Motor neuron (in vitro differentiated cells): Measurements from ENCODE around the gene FCN2. TPM values are rescaled to one million over a fixed set of nuclear protein-coding genes. Genes with fewer than 3 reads are reported as not detected.

Source experiments
- ATAC-seq, 8 experiments: fragments of 200-7000 bp; cut with Tn5 transposase; replicated peaks in 6 of 8; 2 replicates each; pipeline ENCODE4 v1.8.0; 2021; ENCODE audit warnings: mild to moderate bottlenecking in 8 of 8, moderate library complexity in 8 of 8
- H3K27ac ChIP-seq, 2 donors: fragments of 250-450 bp; sonication (Bioruptor Pico); 2 replicates each; pipeline ENCODE4 v1.9.0; 2021; ENCODE audit warnings: antibody characterized with exemption in 2 of 2, mild to moderate bottlenecking in 2 of 2, moderate library complexity in 1 of 2
- H3K4me1 ChIP-seq, 2 donors: fragments of 250-450 bp; sonication (Bioruptor Pico); replicated peaks in 1 of 2; 2 replicates each; pipeline ENCODE4 v1.6.1; 2021; ENCODE audit warnings: antibody characterized with exemption in 2 of 2, mild to moderate bottlenecking in 2 of 2, moderate library complexity in 1 of 2
- H3K4me3 ChIP-seq, 5 donors: fragments of 250-450 bp; sonication (Bioruptor Pico); 2 replicates each; pipeline ENCODE4 v1.9.0; 2021; ENCODE audit warnings: antibody characterized with exemption in 5 of 5, mild to moderate bottlenecking in 5 of 5, moderate library complexity in 4 of 5
- WGBS, 10 experiments: fragments of 450-650 bp; shearing (Covaris generic); methylation state at CpG; one replicate each; pipeline ENCODE4 v1.0.0; 2022; 5-methylcytosine and 5-hydroxymethylcytosine counted together
- in situ Hi-C, 9 experiments: fragments of 400-800 bp; cut with MboI; loops; one replicate each; pipeline ENCODE4 v1.15.0; 2021; ENCODE audit warnings: low sequenced_read_pairs in 9 of 9, low pct_unique_long_range_greater_than_20kb in 2 of 9; ENCODE audit not compliant: unreplicated experiment in 9 of 9
- total RNA-seq, 8 experiments: library from RNA; unstranded; fragments of 300-600 nt; gene quantifications; 2 replicates each; pipeline versions ENCODE4 v1.2.3 to v1.2.4, GENCODE V29; 2022

Gene FCN2
- total RNA-seq, 8 experiments from 2014 or later = 0.21 TPM; not detected in 7

GRCh38 chr9:134839455-134840125 is 41.0 kb upstream of the FCN2 start:
- peak overlapping the region in 1 of 2 donors; percentile 55 for H3K27ac ChIP-seq
- peaks cover 0 to 17% of the 10 kb centered on the region in 2 donors for H3K4me1 ChIP-seq
- no peak overlapping the region for H3K4me3 ChIP-seq
- peak in 5 of 8 experiments; percentile 17 to 65 (median 48) for ATAC-seq
- in situ Hi-C loops = no loop called here
- 60 to 80% (median 75%) methylated on average over 1 to 4 of the region's 21 CpGs; no CpG with 5 or more reads in 7 of the 10 experiments for WGBS, 10 experiments

- WGBS, 10 experiments = 65 to 100% (median 87%) methylated on average over 2 to 4 of the region's 12 CpGs; no CpG with 5 or more reads in 4 of the 10 experiments
- no peak for ATAC-seq
- Histone ChIP-seq H3K27ac (no peak overlapping the region), H3K4me3 (no peak overlapping the region), H3K4me1 (peaks cover 0 to 17% of the 10 kb centered on the region in 2 donors)
- in situ Hi-C loops = no loop called here
Measured at GRCh38 chr9:134840511-134840910, 40.1 kb upstream of the FCN2 start.

- in situ Hi-C loops = no loop called here
- H3K4me3 ChIP-seq = no peak overlapping the region
- no peak for ATAC-seq
- no peak overlapping the region for H3K27ac ChIP-seq
- WGBS, 10 experiments = 90 to 100% (median 100%) methylated on average over 2 to 5 of the region's 15 CpGs; no CpG with 5 or more reads in 4 of the 10 experiments
- H3K4me1 ChIP-seq = peaks cover 0 to 17% of the 10 kb centered on the region in 2 donors
Measured at GRCh38 chr9:134841180-134841904, 39.3 kb upstream of the FCN2 start.

GRCh38 chr9:134842321-134842720 is 38.3 kb upstream of the FCN2 start:
- 93 to 100% (median 96%) methylated on average over 1 to 4 of the region's 22 CpGs; no CpG with 5 or more reads in 6 of the 10 experiments for WGBS, 10 experiments
- in situ Hi-C loops = no loop called here
- H3K4me3 ChIP-seq = no peak overlapping the region
- no peak for ATAC-seq
- no peak overlapping the region for H3K27ac ChIP-seq
- peaks cover 0 to 17% of the 10 kb centered on the region in 2 donors for H3K4me1 ChIP-seq

- Histone ChIP-seq H3K4me1 (peaks cover 0 to 12% of the 10 kb centered on the region in 2 donors), H3K4me3 (no peak overlapping the region), H3K27ac (no peak overlapping the region)
- 75 to 100% (median 92%) methylated on average over 1 to 6 of the region's 18 CpGs; no CpG with 5 or more reads in 5 of the 10 experiments for WGBS, 10 experiments
- in situ Hi-C loops = no loop called here
- ATAC-seq = no peak
Measured at GRCh38 chr9:134843740-134844139, 36.9 kb upstream of the FCN2 start.

GRCh38 chr9:134844821-134845220 is 35.8 kb upstream of the FCN2 start:
- peak in 2 of 8 experiments; percentile 27 to 59 for ATAC-seq
- peaks cover 0 to 3% of the 10 kb centered on the region in 2 donors for H3K4me1 ChIP-seq
- in situ Hi-C loops = no loop called here
- no peak overlapping the region for H3K4me3 ChIP-seq
- WGBS, 10 experiments = 17 to 100% (median 81%) methylated on average over 1 to 8 of the region's 8 CpGs; no CpG with 5 or more reads in 2 of the 10 experiments
- no peak overlapping the region for H3K27ac ChIP-seq

- in situ Hi-C loops = no loop called here
- Histone ChIP-seq H3K27ac (no peak overlapping the region), H3K4me1 (no peaks in the 10 kb centered on the region), H3K4me3 (no peak overlapping the region)
- 74 to 96% (median 91%) methylated on average over 2 to 5 of the region's 16 CpGs; no CpG with 5 or more reads in 5 of the 10 experiments for WGBS, 10 experiments
- ATAC-seq = no peak
Measured at GRCh38 chr9:134846187-134846586, 34.4 kb upstream of the FCN2 start.

- H3K4me3 ChIP-seq = no peak overlapping the region
- H3K27ac ChIP-seq = no peak overlapping the region
- in situ Hi-C loops = no loop called here
- no peaks in the 10 kb centered on the region for H3K4me1 ChIP-seq
- 25 to 83% (median 72%) methylated on average over 1 of the region's 1 CpG for WGBS, 10 experiments
- no peak for ATAC-seq
Measured at GRCh38 chr9:134846699-134847098, 33.9 kb upstream of the FCN2 start.

- in situ Hi-C loops = no loop called here
- Histone ChIP-seq H3K4me3 (no peak overlapping the region), H3K4me1 (no peaks in the 10 kb centered on the region), H3K27ac (no peak overlapping the region)
- 14 to 100% (median 77%) methylated on average over 1 to 3 of the region's 3 CpGs; no CpG with 5 or more reads in 3 of the 10 experiments for WGBS, 10 experiments
- no peak for ATAC-seq
Measured at GRCh38 chr9:134847138-134847537, 33.5 kb upstream of the FCN2 start.

GRCh38 chr9:134847752-134848432 is 32.7 kb upstream of the FCN2 start:
- ATAC-seq = peak in 1 of 8 experiments; percentile 13

GRCh38 chr9:134848504-134848903 is 32.1 kb upstream of the FCN2 start:
- Histone ChIP-seq H3K27ac (no peak overlapping the region), H3K4me3 (no peak overlapping the region), H3K4me1 (no peaks in the 10 kb centered on the region)
- 40 to 100% (median 73%) methylated on average over 1 to 6 of the region's 10 CpGs; no CpG with 5 or more reads in 6 of the 10 experiments for WGBS, 10 experiments
- in situ Hi-C loops = no loop called here
- no peak for ATAC-seq

More at GRCh38 chr9:134847752-134848432, 32.7 kb upstream of the FCN2 start:
- in situ Hi-C loops = no loop called here
- H3K4me1 ChIP-seq = no peaks in the 10 kb centered on the region
- WGBS, 10 experiments = 40 to 100% (median 80%) methylated on average over 1 to 6 of the region's 16 CpGs; no CpG with 5 or more reads in 5 of the 10 experiments
- no peak overlapping the region for H3K4me3 ChIP-seq
- H3K27ac ChIP-seq = no peak overlapping the region

- 60 to 100% methylated on average over 1 to 3 of the region's 9 CpGs; no CpG with 5 or more reads in 8 of the 10 experiments for WGBS, 10 experiments
- no peak overlapping the region for H3K27ac ChIP-seq
- no peak for ATAC-seq
- no peak overlapping the region for H3K4me3 ChIP-seq
- no peaks in the 10 kb centered on the region for H3K4me1 ChIP-seq
- in situ Hi-C loops = no loop called here
Measured at GRCh38 chr9:134850611-134851010, 30.0 kb upstream of the FCN2 start.

- in situ Hi-C loops = no loop called here
- 80 to 89% (median 80%) methylated on average over 1 to 7 of the region's 12 CpGs; no CpG with 5 or more reads in 7 of the 10 experiments for WGBS, 10 experiments
- no peak for ATAC-seq
- no peak overlapping the region for H3K27ac ChIP-seq
- no peaks in the 10 kb centered on the region for H3K4me1 ChIP-seq
- H3K4me3 ChIP-seq = no peak overlapping the region
Measured at GRCh38 chr9:134851020-134851419, 29.6 kb upstream of the FCN2 start.
